Progenitor cell of endocrine pancreas (in vitro differentiated cells): Measurements from ENCODE around the gene HLA-B. TPM values are rescaled to one million over a fixed set of nuclear protein-coding genes. Genes with fewer than 3 reads are reported as not detected.

Experiments
- DNase-seq: peaks from one replicate; pipeline ENCODE4 v3.0.0; 2021; ENCODE audit warnings: low spot score; ENCODE audit not compliant: unreplicated experiment
- H3K27ac Mint-ChIP-seq: 2 replicates; pipeline ENCODE4 v1.8.0; 2021; ENCODE audit warnings: mild to moderate bottlenecking, moderate library complexity, mixed read lengths
- H3K27me3 Mint-ChIP-seq: 2 replicates; pipeline ENCODE4 v1.8.0; 2021; ENCODE audit warnings: mixed read lengths
- H3K36me3 Mint-ChIP-seq: 2 replicates; pipeline ENCODE4 v1.8.0; 2022; ENCODE audit warnings: mixed read lengths; ENCODE audit not compliant: insufficient read depth
- H3K4me1 Mint-ChIP-seq: 2 replicates; pipeline ENCODE4 v1.8.0; 2021; ENCODE audit warnings: low read depth, mixed read lengths
- H3K4me3 Mint-ChIP-seq: 2 replicates; pipeline ENCODE4 v1.8.0; 2021; ENCODE audit warnings: low read depth, mild to moderate bottlenecking, moderate library complexity, mixed read lengths
- H3K9me3 Mint-ChIP-seq: 2 replicates; pipeline ENCODE4 v1.8.0; 2021; ENCODE audit warnings: low read depth, mixed read lengths
- CTCF ChIP-seq: fragments of 200-600 bp; sonication (generic); IDR thresholded peaks from one replicate; pipeline ENCODE4 v1.5.0; 2021; ENCODE audit warnings: antibody characterized with exemption, mild to moderate bottlenecking; ENCODE audit not compliant: unreplicated experiment
- total RNA-seq: library from RNA; stranded (reverse); gene quantifications from 2 replicates; pipeline ENCODE4 v1.2.1, GENCODE V29; 2021

The HLA-B gene
- total RNA-seq, 1 donor from 2014 or later, result 28.2 TPM

GRCh38 chr6:31340228-31340627, 16.8 kb downstream of the HLA-B start:
- no peak for DNase-seq
- H3K9me3 Mint-ChIP-seq, result peaks cover 40% of the 10 kb centered on the region
- H3K4me1 Mint-ChIP-seq, result peaks cover 3% of the 10 kb centered on the region
- no peaks in the 10 kb centered on the region for H3K36me3 Mint-ChIP-seq
- no peak overlapping the region for H3K27ac Mint-ChIP-seq
- peaks cover 3% of the 10 kb centered on the region for H3K27me3 Mint-ChIP-seq
- TF ChIP-seq CTCF, result no peak
- H3K4me3 Mint-ChIP-seq, result no peak overlapping the region

- H3K9me3 Mint-ChIP-seq, result peaks cover 45% of the 10 kb centered on the region
- no peaks in the 10 kb centered on the region for H3K36me3 Mint-ChIP-seq
- H3K27ac Mint-ChIP-seq, result no peak overlapping the region
- no peak for TF ChIP-seq CTCF
- no peak for DNase-seq
- no peak overlapping the region for H3K4me3 Mint-ChIP-seq
- peaks cover 1% of the 10 kb centered on the region for H3K4me1 Mint-ChIP-seq
- no peaks in the 10 kb centered on the region for H3K27me3 Mint-ChIP-seq
Observed at GRCh38 chr6:31339210-31339609, 17.8 kb downstream of the HLA-B start.

DNA sequence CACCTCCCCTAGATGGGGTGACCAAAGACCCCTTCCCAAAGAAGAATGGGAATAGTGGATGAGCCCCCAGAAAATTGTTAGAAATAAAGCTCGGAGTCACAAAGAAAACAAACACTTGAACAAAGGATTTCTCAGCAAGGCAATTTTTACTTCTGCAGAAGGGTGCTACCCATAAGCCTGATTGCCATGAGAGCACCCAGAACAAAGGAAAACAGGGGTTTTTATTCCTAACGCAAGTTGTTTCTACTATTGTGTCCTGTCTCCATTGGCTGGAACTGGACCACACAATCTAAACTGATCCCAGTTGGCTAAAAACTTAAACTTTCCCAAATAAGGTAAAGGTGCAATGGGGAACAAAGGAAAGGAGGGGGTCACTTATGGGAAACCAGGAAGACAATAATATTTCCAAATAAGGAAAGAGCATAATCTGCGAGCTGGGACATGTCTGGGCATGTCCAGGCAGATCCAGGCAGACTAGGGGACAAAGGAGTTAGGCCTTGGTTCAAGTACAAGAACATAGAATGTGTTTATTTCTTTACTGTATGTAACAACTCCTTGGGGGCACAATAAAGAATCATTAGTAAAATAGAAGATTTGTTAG, 20.0 kb downstream of the HLA-B start:
- Mint-ChIP-seq H3K36me3 (no peaks in the 10 kb centered on the region), H3K27ac (no peak overlapping the region), H3K4me3 (no peak overlapping the region), H3K27me3 (no peaks in the 10 kb centered on the region), H3K4me1 (no peaks in the 10 kb centered on the region), H3K9me3 (peaks cover 45% of the 10 kb centered on the region)
- DNase-seq, result no peak
- no peak for TF ChIP-seq CTCF

DNA sequence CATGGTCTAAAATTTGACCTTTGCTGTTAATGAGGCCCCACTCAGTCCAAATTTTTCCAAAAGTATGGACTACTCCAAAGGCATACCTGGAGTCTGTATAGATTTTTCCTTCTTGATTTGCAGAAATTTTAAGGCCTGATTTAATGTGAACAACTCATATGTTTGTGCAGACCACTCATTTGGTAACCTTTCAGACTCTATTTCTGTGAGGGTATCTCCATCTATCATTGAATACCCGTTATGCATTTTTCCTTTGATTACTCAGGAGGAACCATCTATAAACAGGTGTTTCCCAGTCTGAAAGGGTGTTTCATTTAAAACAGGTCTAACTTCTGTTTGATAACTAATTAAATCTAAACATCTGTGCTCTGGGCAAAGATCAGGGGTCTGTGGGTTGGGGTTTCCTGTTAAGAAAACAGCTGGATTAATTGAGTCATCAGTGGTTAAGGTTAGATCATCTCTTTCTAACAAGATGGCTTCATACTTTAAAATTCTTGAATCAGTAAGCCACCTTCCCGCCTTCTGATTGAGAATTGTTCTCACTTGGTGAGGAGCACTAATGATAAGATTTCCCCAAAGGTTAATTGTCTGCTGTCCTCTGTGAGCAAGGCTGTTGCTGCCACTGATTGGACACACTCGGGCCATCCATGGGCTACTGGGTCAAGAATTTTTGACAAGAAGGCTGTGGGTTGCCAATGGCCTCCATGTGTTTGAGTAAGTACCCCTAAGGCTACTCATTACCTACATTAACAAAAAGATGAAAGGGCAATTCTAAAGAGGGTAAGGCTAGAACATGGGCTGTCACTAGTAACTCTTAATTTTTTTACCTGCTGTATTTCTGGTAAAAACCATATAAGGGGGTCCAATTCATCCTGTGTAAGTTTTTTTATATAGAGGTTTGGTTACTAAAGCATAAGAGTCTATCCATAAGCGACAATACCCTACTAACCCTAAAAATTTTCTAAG, 24.1 kb downstream of the HLA-B start:
- Mint-ChIP-seq H3K27ac (no peak overlapping the region), H3K4me3 (no peak overlapping the region), H3K36me3 (no peaks in the 10 kb centered on the region), H3K9me3 (peaks cover 39% of the 10 kb centered on the region), H3K27me3 (no peaks in the 10 kb centered on the region), H3K4me1 (no peaks in the 10 kb centered on the region)
- DNase-seq, result no peak
- no peak for TF ChIP-seq CTCF

DNA sequence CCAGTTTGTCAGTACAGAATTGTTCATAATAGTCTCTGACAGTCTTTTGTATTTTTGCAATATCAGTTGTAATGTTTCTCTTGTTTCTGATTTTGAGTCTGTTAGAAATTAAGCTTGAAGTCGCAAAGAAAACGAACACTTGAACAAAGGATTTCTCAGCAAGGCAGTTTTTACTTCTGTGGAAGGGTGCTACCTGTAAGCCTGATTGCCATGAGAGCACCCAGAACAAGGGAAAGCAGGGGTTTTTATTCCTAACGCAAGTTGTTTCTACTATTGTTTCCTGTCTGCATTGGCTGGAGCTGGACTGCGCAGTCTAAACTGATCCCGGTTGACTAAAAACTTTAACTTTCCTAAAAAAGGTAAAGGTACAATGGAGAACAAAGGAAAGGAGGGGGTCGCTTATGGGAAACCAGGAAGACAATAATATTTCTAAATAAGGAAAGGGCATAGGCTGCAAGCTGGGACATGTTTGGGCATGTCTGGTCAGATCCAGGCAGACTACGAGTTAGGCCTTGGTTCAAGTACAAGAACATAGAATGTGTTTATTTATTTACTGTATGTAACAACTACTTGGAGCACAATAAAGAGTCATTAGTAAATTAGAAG, 28.5 kb downstream of the HLA-B start:
- H3K4me1 Mint-ChIP-seq, result no peaks in the 10 kb centered on the region
- no peak overlapping the region for H3K27ac Mint-ChIP-seq
- H3K36me3 Mint-ChIP-seq, result no peaks in the 10 kb centered on the region
- H3K9me3 Mint-ChIP-seq, result peaks cover 24% of the 10 kb centered on the region
- no peak for DNase-seq
- H3K27me3 Mint-ChIP-seq, result peaks cover 5% of the 10 kb centered on the region
- no peak for TF ChIP-seq CTCF
- no peak overlapping the region for H3K4me3 Mint-ChIP-seq
